HG03045 (cell line): ENCODE results near the gene FBXW7.

Source experiments
- ATAC-seq: cut with Tn5 transposase; IDR thresholded peaks from one replicate; pipeline ENCODE4 v1.9.1; 2021; ENCODE audit warnings: mild to moderate bottlenecking, moderate library complexity; ENCODE audit not compliant: unreplicated experiment

FBXW7 gene

GRCh38 chr4:152346526-152346925, 189.4 kb downstream of the FBXW7 start:
- no peak for ATAC-seq

DNA sequence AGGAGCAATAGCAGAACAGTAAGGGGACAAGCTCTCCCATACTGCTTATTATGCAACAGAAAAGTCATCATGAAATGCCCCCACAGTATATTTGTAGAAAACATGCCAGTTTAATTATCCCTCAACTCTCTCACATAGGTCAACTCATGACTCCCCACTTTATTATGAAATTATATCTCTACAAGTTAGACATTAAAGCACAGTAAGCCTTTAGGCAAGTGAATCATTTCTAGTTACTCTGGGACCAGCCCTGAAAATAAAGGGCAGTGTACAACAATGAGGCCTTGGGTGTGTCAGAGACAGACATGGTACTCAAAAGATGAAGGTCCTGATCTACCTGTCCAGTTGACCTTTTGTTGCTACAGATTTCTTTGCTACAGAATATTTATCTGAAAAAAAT, 191.9 kb downstream of the FBXW7 start:
- ATAC-seq, result no peak

DNA sequence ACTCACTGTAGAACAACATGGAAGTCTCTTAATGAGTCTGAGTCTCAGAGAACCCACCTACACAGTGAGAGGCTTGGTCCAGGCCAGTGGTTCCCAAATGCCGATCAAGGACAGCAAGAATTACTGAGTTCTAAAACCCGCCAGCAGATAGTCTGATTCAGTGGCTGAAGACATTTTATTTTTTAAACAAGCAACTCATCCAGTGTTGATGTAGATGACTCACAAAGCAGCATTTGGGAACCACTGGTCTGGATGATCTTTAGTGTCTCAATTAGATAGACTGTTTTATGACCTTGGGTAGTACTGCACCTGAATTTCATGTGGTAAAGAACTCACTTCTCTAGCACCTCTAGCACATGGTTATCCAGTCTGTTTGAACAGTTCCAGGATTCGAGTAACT, 193.6 kb downstream of the FBXW7 start:
- ATAC-seq, result no peak

DNA sequence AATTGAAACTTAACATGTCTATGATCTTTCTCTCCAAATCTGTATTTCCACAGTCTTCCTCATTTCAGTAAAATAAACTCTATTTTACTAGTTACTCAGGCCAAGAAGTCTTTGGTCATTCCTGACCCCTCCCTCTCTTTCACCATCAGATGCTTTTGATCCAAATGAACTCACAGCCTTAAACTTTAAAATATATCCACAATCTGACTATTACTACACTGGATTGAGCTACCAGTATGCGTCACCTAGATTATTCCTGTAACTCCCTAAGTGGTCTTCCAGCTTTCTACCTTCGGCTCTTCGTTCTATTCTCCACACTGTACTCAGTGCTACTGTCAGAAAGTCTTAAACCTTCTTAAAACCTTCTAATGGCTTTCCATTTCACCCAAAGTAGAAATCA, 195.1 kb downstream of the FBXW7 start:
- no peak for ATAC-seq

DNA sequence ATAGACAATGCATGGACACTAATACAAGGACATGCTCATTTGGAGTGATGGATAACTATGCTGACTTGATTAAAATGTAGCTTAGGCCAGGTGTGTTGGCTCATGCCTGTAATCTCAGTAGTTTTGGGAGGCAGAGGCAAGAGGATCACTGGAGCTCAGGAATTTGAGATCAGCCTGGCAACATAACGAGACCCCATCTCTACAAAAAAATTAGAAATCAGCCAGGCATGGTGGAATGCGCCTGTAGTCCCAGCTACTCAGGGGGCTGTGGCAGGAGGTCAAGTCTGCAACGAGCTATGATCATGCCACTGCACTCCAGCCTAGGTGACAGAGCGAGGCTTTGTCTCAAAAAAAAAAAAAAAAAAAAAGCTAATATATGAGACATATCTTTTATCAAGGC, 196.3 kb downstream of the FBXW7 start:
- ATAC-seq, result no peak

- no peak for ATAC-seq
Observed at GRCh38 chr4:152334931-152335330, 201.0 kb downstream of the FBXW7 start.

DNA sequence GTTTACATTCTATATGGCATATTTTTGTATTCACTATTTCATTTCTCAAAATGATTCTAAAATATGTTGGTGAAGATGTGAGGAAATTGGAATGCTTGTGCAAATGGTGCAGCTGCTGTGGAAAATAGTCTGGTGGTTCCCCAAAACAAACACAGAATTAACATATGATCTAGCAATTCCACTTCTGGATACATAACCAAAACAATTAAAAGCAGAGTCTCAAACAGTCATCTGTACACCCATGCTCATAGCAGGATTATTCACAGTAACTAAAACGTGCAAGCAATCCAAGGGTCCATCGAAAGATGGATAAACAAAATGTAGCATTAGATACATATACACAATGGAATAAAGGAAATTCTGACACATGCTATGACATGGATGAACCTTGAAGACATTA, 204.8 kb downstream of the FBXW7 start:
- ATAC-seq, result no peak

DNA sequence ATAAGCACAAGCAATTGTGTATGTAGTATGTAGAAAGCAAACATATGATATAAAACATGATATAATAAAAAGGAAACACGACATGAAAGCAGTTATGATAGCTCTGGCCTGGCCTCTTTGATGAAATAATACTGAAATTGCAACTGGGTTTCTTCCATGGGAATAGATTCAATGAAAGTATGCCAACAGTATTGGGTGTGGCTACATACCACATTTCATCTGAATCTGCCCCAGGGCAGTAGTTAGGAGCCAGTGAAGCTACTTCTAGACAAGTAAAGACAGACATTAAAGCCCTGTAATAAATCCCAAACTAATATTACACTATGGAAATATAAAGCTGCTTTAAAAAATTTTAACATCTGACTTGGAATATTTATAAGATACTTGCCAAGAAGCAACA, 207.3 kb downstream of the FBXW7 start:
- no peak for ATAC-seq

DNA sequence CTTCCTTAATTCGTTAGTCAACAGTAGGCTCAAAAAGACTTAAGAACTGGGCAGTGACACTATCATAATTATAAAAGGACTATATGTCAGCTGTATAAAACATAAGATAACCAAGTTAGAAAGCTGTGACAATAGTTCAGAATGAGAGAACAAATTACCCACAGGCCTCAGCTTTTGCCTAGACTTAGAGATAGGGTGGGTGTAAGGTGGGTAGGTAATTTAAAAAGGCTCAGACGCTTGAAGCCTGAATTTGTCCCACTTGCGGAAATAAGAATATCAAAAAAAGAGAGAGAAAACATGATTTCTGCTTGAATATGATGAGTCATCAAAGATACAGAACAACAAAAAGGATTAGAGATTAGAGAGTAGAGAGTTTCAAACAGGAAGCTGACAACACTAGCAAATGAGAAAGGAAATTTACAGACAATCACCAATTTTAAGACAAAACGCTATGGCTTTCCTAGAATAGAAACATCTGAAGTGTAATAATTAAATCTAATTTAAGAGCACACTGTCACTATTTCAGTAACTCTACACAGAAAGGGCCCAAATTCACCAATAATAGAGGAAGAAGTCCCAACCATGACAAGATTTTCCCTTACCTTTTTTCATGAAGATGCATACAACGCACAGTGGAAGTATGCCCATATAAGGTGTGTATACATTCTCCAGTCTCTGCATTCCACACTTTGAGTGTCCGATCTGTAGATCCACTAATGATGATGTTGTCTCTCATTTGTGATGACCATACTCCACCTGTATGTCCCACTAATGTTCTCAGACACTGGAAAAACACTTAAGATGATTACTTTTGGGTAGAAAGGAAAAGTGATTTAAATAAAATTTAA, 208.1 kb downstream of the FBXW7 start:
- no peak for ATAC-seq

GRCh38 chr4:152325831-152326230, 210.1 kb downstream of the FBXW7 start:
- ATAC-seq, result no peak

GRCh38 chr4:152323221-152323620, 212.7 kb downstream of the FBXW7 start:
- no peak for ATAC-seq

- no peak for ATAC-seq
Observed at GRCh38 chr4:152322656-152323055, 213.2 kb downstream of the FBXW7 start.

GRCh38 chr4:152321923-152322322, 214.0 kb downstream of the FBXW7 start:
- ATAC-seq, result no peak

GRCh38 chr4:152321398-152321797, 214.5 kb downstream of the FBXW7 start:
- ATAC-seq, result no peak

DNA sequence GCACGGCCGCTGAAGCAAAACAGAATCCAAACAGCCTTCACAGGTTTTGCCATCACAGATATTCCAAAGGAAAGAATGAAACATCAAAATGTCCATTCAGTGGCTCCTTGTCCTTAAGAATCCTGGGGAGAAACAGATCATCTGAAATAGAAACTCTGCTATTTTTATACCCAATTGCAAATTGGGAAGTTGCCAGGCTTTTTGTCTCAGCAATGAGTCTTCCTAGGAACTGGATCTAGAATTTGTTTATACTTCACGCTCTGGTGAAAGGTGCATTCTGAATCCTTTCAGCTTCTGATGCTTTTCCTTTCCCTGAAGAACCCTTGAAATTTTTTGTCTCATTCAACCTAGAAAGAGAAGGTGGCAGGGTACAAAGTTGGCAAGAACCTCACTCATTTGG, 218.9 kb downstream of the FBXW7 start:
- ATAC-seq, result no peak

GRCh38 chr4:152310257-152310656, 225.6 kb downstream of the FBXW7 start:
- ATAC-seq, result no peak

- no peak for ATAC-seq
Observed at GRCh38 chr4:152309418-152309817, 226.5 kb downstream of the FBXW7 start.

GRCh38 chr4:152308951-152309350, 226.9 kb downstream of the FBXW7 start:
- no peak for ATAC-seq

DNA sequence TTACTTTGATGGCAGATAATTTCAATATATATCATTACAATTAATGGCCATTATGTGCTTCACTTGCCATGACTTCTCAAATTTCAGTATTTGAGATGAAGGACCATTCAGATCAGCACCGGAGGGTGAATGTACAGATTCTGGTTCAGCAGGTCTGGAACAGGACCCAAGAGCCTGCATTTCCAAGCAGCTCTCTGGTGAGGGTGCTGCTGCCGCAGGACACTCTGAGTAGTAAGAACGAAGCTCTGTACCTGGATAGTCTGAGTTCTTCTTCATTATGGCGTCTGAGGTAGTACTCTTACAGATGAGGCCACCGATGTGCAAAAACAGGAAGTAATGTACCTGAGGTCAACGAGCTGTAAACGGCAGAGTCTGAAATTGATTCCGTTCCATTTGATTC, 228.2 kb downstream of the FBXW7 start:
- ATAC-seq, result no peak

DNA sequence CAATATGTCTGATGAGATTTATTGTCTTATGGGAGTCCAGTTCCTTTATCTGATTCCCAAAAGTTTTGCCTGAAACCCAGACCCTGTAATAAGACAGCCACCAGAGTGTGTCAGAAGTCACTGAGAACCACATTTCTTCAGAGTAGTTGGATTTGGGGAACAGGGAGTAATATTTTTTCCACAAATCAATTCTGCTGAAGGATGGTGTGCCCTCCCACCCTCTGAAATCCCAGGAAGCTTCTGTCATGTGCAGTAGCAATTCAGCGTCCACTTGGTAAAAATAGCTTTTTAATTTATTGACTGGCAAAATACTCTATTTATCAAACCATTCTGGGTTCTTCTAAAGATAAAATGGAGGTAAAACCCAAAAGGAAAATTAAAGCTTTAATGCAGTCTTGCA, 229.4 kb downstream of the FBXW7 start:
- ATAC-seq, result no peak

GRCh38 chr4:152304220-152304619, 231.7 kb downstream of the FBXW7 start:
- peak; percentile 78 for ATAC-seq

DNA sequence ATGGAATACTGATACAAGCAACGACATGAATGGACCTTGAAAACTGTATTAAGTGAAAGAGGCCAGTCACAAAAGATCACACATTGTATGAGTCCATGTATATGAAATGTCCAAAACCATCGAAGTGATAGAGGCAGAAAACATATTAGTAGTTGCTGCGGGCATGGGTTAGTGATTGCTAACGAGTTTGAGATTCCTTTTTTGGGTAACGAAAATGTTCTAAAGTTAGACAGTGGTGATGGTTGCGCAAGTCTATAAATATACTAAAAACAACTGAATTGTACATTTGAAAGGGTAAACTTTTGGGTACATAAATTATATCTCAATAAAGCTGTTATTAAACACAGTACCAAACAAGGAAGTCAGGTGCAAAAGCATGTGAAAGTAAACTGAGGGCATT, 234.5 kb downstream of the FBXW7 start:
- no peak for ATAC-seq

DNA sequence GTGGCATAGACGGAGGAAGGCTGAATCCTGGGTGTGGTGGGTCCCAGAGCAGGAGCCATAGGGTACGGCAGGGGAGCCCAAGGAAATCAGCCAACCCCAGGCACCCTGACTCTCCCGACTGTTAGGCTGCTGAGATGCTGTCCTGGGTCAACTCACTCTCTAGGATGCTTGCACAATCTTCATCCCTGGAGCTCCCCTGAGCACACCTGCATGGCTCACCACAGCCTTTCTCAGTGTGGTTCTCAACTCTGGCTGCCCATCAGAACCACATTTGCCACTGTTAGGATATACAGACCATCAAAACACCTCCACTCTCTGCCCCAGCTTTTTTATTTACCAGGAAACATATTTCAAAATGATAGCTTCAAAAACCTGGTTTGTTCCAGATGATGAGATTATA, 236.3 kb downstream of the FBXW7 start:
- ATAC-seq, result no peak
